Measurements from ENCODE around the gene ARHGEF17. TPM values are rescaled to one million over a fixed set of nuclear protein-coding genes. Genes with fewer than 3 reads are reported as not detected.

Gene ARHGEF17
- polyA plus RNA-seq, 2 donors, result 8.2 to 11.8 TPM

DNA sequence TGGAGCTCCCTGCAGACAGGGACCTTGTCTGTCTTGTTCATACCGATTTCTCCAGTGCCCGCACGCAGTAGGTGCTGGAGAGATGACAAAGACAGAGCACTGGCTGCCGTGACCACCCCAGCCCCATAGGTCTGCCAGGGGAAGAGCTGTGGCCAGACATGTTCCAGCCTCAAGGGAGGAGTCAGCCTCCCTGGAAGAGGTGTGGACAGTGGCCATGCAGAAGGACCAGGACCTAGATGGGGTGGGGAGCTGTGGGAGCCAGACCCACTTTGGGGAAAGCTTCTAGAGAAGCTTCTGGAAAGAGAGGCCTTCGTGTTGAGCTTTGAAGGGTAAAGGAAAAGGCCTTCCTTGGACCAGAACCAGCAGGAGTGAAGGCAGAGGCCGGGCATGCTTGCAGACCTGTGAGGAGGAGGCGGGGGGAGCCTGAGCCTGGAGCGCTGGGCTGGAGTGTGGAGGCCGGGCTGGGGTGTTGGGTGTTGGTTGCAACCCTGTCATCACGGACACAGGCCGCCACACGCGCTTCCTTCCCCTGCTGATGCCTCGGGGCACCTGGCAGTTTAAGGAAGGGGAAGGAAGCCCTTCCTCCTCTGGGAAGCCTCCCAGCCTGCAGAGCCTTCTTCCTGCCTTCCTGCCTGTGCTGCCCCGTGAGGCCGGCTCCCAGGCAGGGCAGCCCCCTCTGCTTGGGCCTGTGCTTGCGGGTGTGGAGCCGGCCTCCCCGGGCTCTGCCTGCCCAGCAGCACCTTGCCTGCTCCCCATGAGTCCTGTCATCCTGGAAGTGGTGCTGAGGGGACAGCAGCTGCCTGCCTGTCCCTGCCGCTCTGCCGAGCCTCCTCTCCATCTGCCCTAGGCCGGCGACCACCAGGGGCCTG, 80.4 kb downstream of the ARHGEF17 start:
- peaks cover 2 to 5% of the 10 kb centered on the region in 2 donors for H3K36me3 ChIP-seq (ENCODE audit: control insufficient read depth in 2 of 2, insufficient read depth in 2 of 2, low read length in 1 of 2)
- no peak overlapping the region for H3K27ac ChIP-seq (ENCODE audit: low read depth in 2 of 2, low read length in 1 of 2)
- H3K27me3 ChIP-seq (ENCODE audit: control insufficient read depth in 1 of 2, insufficient read depth in 2 of 2, low read length in 2 of 2), result no peaks in the 10 kb centered on the region
- no peaks in the 10 kb centered on the region for H3K9me3 ChIP-seq (ENCODE audit: control insufficient read depth in 2 of 2, insufficient read depth in 1 of 2, low read depth in 1 of 2, low read length in 1 of 2)
- peaks cover 9 to 24% of the 10 kb centered on the region in 2 donors for H3K4me1 ChIP-seq (ENCODE audit: control insufficient read depth in 2 of 2, insufficient read depth in 2 of 2, low read length in 1 of 2)
- WGBS, 2 donors, result 46 to 63% methylated on average over 20 to 23 of the region's 23 CpGs
- H3K4me3 ChIP-seq (ENCODE audit: low read depth in 1 of 2, low read length in 2 of 2), result no peak overlapping the region

GRCh38 chr11:73389134-73389525, 81.1 kb downstream of the ARHGEF17 start:
- Histone ChIP-seq H3K36me3 (ENCODE audit: control insufficient read depth in 2 of 2, insufficient read depth in 2 of 2, low read length in 1 of 2) (peaks cover 2 to 5% of the 10 kb centered on the region in 2 donors), H3K27ac (ENCODE audit: low read depth in 2 of 2, low read length in 1 of 2) (no peak overlapping the region), H3K4me1 (ENCODE audit: control insufficient read depth in 2 of 2, insufficient read depth in 2 of 2, low read length in 1 of 2) (peaks cover 4 to 24% of the 10 kb centered on the region in 2 donors), H3K27me3 (ENCODE audit: control insufficient read depth in 1 of 2, insufficient read depth in 2 of 2, low read length in 2 of 2) (no peaks in the 10 kb centered on the region), H3K4me3 (ENCODE audit: low read depth in 1 of 2, low read length in 2 of 2) (no peak overlapping the region), H3K9me3 (ENCODE audit: control insufficient read depth in 2 of 2, insufficient read depth in 1 of 2, low read depth in 1 of 2, low read length in 1 of 2) (no peaks in the 10 kb centered on the region)
- WGBS, 2 donors, result 50 to 63% methylated on average over 6 of the region's 6 CpGs

DNA sequence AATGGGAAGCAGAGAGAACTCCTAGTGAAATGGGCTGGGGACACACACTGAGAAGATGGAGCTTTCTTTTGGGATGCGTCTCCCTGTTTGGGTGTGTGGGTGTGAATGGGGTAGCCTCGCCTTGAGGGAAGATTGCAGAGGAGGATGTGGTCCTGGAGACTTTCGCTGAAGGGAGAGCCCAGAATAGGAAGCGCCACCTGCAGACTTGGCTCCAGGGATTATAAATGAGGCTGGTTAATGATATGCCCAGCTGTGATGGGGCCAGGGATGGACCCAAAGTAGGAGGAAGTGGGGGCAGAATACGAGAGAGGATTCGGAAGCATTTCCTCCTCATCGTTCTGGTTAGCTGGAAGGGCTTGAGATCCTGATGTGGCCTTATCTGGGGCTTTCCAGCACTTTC, 81.8 kb downstream of the ARHGEF17 start:
- Histone ChIP-seq H3K36me3 (ENCODE audit: control insufficient read depth in 2 of 2, insufficient read depth in 2 of 2, low read length in 1 of 2) (peaks cover 2 to 7% of the 10 kb centered on the region in 2 donors), H3K4me1 (ENCODE audit: control insufficient read depth in 2 of 2, insufficient read depth in 2 of 2, low read length in 1 of 2) (peaks cover 4 to 20% of the 10 kb centered on the region in 2 donors), H3K9me3 (ENCODE audit: control insufficient read depth in 2 of 2, insufficient read depth in 1 of 2, low read depth in 1 of 2, low read length in 1 of 2) (no peaks in the 10 kb centered on the region), H3K4me3 (ENCODE audit: low read depth in 1 of 2, low read length in 2 of 2) (no peak overlapping the region), H3K27me3 (ENCODE audit: control insufficient read depth in 1 of 2, insufficient read depth in 2 of 2, low read length in 2 of 2) (no peaks in the 10 kb centered on the region), H3K27ac (ENCODE audit: low read depth in 2 of 2, low read length in 1 of 2) (no peak overlapping the region)
- WGBS, 2 donors, result 72 to 81% methylated on average over 7 of the region's 7 CpGs

GRCh38 chr11:73390601-73391565, 82.8 kb downstream of the ARHGEF17 start:
- H3K9me3 ChIP-seq (ENCODE audit: control insufficient read depth in 2 of 2, insufficient read depth in 1 of 2, low read depth in 1 of 2, low read length in 1 of 2), result no peaks in the 10 kb centered on the region
- H3K27me3 ChIP-seq (ENCODE audit: control insufficient read depth in 1 of 2, insufficient read depth in 2 of 2, low read length in 2 of 2), result no peaks in the 10 kb centered on the region
- peaks cover 4 to 18% of the 10 kb centered on the region in 2 donors for H3K4me1 ChIP-seq (ENCODE audit: control insufficient read depth in 2 of 2, insufficient read depth in 2 of 2, low read length in 1 of 2)
- no peak overlapping the region for H3K4me3 ChIP-seq (ENCODE audit: low read depth in 1 of 2, low read length in 2 of 2)
- peaks cover 2 to 11% of the 10 kb centered on the region in 2 donors for H3K36me3 ChIP-seq (ENCODE audit: control insufficient read depth in 2 of 2, insufficient read depth in 2 of 2, low read length in 1 of 2)
- no peak overlapping the region for H3K27ac ChIP-seq (ENCODE audit: low read depth in 2 of 2, low read length in 1 of 2)
- WGBS, 2 donors, result 95% methylated on average over 12 of the region's 12 CpGs

- peaks cover 4 to 18% of the 10 kb centered on the region in 2 donors for H3K4me1 ChIP-seq (ENCODE audit: control insufficient read depth in 2 of 2, insufficient read depth in 2 of 2, low read length in 1 of 2)
- H3K4me3 ChIP-seq (ENCODE audit: low read depth in 1 of 2, low read length in 2 of 2), result no peak overlapping the region
- no peaks in the 10 kb centered on the region for H3K9me3 ChIP-seq (ENCODE audit: control insufficient read depth in 2 of 2, insufficient read depth in 1 of 2, low read depth in 1 of 2, low read length in 1 of 2)
- H3K36me3 ChIP-seq (ENCODE audit: control insufficient read depth in 2 of 2, insufficient read depth in 2 of 2, low read length in 1 of 2), result peaks cover 2 to 11% of the 10 kb centered on the region in 2 donors
- no peak overlapping the region for H3K27ac ChIP-seq (ENCODE audit: low read depth in 2 of 2, low read length in 1 of 2)
- H3K27me3 ChIP-seq (ENCODE audit: control insufficient read depth in 1 of 2, insufficient read depth in 2 of 2, low read length in 2 of 2), result no peaks in the 10 kb centered on the region
- 76 to 89% methylated on average over 10 of the region's 10 CpGs for WGBS, 2 donors
These were observed 83.6 kb downstream of the ARHGEF17 start for GRCh38 chr11:73391665-73392064.

GRCh38 chr11:73392108-73393010, 84.3 kb downstream of the ARHGEF17 start:
- H3K27ac ChIP-seq (ENCODE audit: low read depth in 2 of 2, low read length in 1 of 2), result no peak overlapping the region
- 92 to 94% methylated on average over 30 to 31 of the region's 31 CpGs for WGBS, 2 donors
- peaks cover 2 to 13% of the 10 kb centered on the region in 2 donors for H3K36me3 ChIP-seq (ENCODE audit: control insufficient read depth in 2 of 2, insufficient read depth in 2 of 2, low read length in 1 of 2)
- no peak overlapping the region for H3K4me3 ChIP-seq (ENCODE audit: low read depth in 1 of 2, low read length in 2 of 2)
- H3K4me1 ChIP-seq (ENCODE audit: control insufficient read depth in 2 of 2, insufficient read depth in 2 of 2, low read length in 1 of 2), result peaks cover 4 to 18% of the 10 kb centered on the region in 2 donors
- H3K27me3 ChIP-seq (ENCODE audit: control insufficient read depth in 1 of 2, insufficient read depth in 2 of 2, low read length in 2 of 2), result no peaks in the 10 kb centered on the region
- H3K9me3 ChIP-seq (ENCODE audit: control insufficient read depth in 2 of 2, insufficient read depth in 1 of 2, low read depth in 1 of 2, low read length in 1 of 2), result no peaks in the 10 kb centered on the region

GRCh38 chr11:73393011-73393380, 84.9 kb downstream of the ARHGEF17 start:
- Histone ChIP-seq H3K27ac (ENCODE audit: low read depth in 2 of 2, low read length in 1 of 2) (no peak overlapping the region), H3K27me3 (ENCODE audit: control insufficient read depth in 1 of 2, insufficient read depth in 2 of 2, low read length in 2 of 2) (no peaks in the 10 kb centered on the region), H3K4me3 (ENCODE audit: low read depth in 1 of 2, low read length in 2 of 2) (no peak overlapping the region), H3K4me1 (ENCODE audit: control insufficient read depth in 2 of 2, insufficient read depth in 2 of 2, low read length in 1 of 2) (peaks cover 4 to 14% of the 10 kb centered on the region in 2 donors), H3K36me3 (ENCODE audit: control insufficient read depth in 2 of 2, insufficient read depth in 2 of 2, low read length in 1 of 2) (peaks cover 2 to 13% of the 10 kb centered on the region in 2 donors), H3K9me3 (ENCODE audit: control insufficient read depth in 2 of 2, insufficient read depth in 1 of 2, low read depth in 1 of 2, low read length in 1 of 2) (no peaks in the 10 kb centered on the region)
- 88 to 91% methylated on average over 7 of the region's 7 CpGs for WGBS, 2 donors

DNA sequence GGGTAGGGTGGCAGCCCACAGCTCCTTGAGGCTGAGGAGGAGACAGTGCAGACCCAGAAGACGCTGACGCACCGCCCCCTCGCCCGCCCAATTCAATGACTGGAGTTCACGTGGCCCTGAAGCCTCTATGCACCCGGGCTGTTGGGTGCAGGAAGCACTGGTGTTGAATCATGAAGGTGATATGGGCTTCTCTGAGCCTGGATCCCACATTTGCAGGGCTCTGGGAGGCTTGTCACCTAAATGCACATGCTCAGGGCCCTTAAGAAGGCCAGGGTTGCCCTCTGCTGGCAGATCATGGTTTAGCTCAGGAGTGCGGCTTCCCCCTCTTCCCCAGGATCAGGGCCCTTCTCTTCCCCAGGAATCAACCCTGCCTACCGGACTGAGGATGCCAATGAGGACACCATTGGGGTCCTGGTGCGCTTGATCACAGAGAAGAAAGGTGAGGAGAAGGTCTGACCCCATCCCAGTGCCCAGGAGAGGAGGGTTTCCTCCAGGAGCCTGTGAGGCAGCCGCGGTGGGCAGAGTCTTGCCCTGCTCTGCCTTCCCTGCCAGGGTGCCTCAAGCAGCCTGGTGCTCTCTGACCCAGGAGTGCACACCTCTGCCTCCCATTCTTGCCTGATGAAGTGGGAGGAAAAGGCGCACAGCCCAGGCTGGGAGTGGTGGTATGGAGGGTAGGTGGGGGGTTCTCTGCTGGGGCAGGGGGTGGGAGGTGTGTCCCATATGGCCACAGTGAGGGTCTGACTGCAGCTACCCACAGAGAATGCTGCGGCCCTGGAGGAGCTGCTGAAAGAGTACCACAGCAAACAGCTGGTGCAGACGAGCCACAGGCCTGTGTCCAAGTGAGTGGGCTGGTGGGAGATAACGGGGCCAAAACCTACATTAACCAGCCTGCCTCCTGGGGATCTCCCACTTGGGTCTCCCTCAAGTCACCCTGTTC, 85.7 kb downstream of the ARHGEF17 start:
- H3K36me3 ChIP-seq (ENCODE audit: control insufficient read depth in 2 of 2, insufficient read depth in 2 of 2, low read length in 1 of 2), result peaks cover 2 to 13% of the 10 kb centered on the region in 2 donors
- H3K4me1 ChIP-seq (ENCODE audit: control insufficient read depth in 2 of 2, insufficient read depth in 2 of 2, low read length in 1 of 2), result peaks cover 2 to 7% of the 10 kb centered on the region in 2 donors
- H3K27ac ChIP-seq (ENCODE audit: low read depth in 2 of 2, low read length in 1 of 2), result no peak overlapping the region
- H3K27me3 ChIP-seq (ENCODE audit: control insufficient read depth in 1 of 2, insufficient read depth in 2 of 2, low read length in 2 of 2), result no peaks in the 10 kb centered on the region
- no peak overlapping the region for H3K4me3 ChIP-seq (ENCODE audit: low read depth in 1 of 2, low read length in 2 of 2)
- no peaks in the 10 kb centered on the region for H3K9me3 ChIP-seq (ENCODE audit: control insufficient read depth in 2 of 2, insufficient read depth in 1 of 2, low read depth in 1 of 2, low read length in 1 of 2)
- 73 to 78% methylated on average over 15 to 16 of the region's 16 CpGs for WGBS, 2 donors

Data from esophagus (tissue), 2 donors.